ENCODE measurements around the gene HMGB4.

The HMGB4 gene

GRCh38 chr1:33902486-33903209 is 38.8 kb downstream of the HMGB4 start:
- no peak for DNase-seq

DNA sequence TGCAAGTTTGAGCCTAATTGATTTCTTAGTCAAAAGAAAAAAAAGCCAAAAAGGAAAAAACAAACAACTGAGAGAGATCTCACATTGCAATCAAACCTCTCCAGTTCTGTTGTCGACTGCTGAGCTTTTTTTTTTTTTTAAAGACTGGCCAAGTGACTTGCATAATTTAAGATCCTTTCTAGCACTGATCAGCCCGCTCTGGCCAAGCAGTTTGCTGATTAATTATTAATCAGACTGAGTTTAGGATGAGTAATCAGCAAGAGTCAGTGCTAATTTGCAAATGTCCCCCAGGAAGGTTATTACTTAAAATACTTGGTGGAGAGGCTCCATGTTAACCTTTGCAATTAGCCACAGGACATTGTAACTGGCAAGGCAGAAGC is 39.3 kb downstream of the HMGB4 start:
- no peak for DNase-seq

- DNase-seq = no peak
Measured at GRCh38 chr1:33905241-33905640, 41.4 kb downstream of the HMGB4 start.

GRCh38 chr1:33906156-33906555 is 42.3 kb downstream of the HMGB4 start:
- no peak for DNase-seq

DNA sequence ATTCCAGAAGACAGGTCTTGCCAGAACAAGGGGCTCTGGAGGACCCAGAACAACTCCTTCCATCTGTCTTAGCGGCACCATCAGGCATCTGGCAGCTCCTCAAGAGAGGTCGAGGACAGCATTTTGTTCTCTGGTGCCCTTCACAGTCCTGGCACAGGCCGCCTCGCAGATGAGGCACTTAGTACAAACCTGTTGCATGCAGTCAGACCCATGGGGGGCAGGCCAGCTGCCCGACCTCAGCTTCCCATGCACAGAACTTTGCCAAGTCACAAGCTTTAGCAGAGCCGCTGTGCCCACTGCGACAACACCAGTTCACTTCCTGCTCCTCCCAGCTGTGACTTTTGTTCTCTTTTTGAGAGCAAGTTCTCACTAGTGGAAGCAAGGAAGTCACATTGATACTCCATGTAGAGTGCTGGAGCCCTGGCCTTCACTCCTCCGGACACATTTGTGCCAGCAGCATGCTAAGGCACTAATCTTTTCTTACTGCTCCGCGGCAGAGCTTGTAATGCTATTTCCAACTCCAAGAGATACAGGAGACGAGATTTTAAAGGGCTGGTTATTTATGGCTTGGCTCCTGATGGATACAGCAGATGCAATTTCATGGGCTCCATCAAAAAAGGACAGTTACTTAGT is 44.6 kb downstream of the HMGB4 start:
- DNase-seq = no peak
